ENCODE data around the gene CYB5R4. TPM values are rescaled to one million over a fixed set of nuclear protein-coding genes. Genes with fewer than 3 reads are reported as not detected.

CYB5R4 gene
- total RNA-seq, 1 experiment from 2014 or later: 38.1 TPM

- Histone ChIP-seq H3K9me3 (replicated peaks) (no peaks in the 10 kb centered on the region; the same call in 1 of the 2 replicates), H3K4me3 (no peak overlapping the region), H3K4me1 (replicated peaks) (no peaks in the 10 kb centered on the region), H3K36me3 (no peaks in the 10 kb centered on the region), H3K27me3 (replicated peaks) (0 out of 2 replicates have a peak, but pooled peaks cover 5% of the 10 kb centered on the region), H3K27ac (no peak overlapping the region)
- no peak for DNase-seq (ENCODE audit: low read depth in 1 of 2, low spot score in 2 of 2)
Measured at GRCh38 chr6:84001119-84001518, 141.6 kb downstream of the CYB5R4 start.

GRCh38 chr6:84002226-84002625 lies 142.7 kb downstream of the CYB5R4 start:
- no peaks in the 10 kb centered on the region for H3K36me3 ChIP-seq
- H3K27me3 ChIP-seq (replicated peaks): 0 out of 2 replicates have a peak, but pooled peaks cover 5% of the 10 kb centered on the region
- no peaks in the 10 kb centered on the region; the same call in 1 of the 2 replicates for H3K9me3 ChIP-seq (replicated peaks)
- H3K4me1 ChIP-seq (replicated peaks): no peaks in the 10 kb centered on the region
- H3K4me3 ChIP-seq: no peak overlapping the region
- no peak for DNase-seq (ENCODE audit: low read depth in 1 of 2, low spot score in 2 of 2)
- H3K27ac ChIP-seq: no peak overlapping the region

GRCh38 chr6:84003131-84003530 lies 143.6 kb downstream of the CYB5R4 start:
- 0 out of 2 replicates have a peak, but pooled peaks cover 5% of the 10 kb centered on the region for H3K27me3 ChIP-seq (replicated peaks)
- DNase-seq (ENCODE audit: low read depth in 1 of 2, low spot score in 2 of 2): no peak
- no peaks in the 10 kb centered on the region for H3K36me3 ChIP-seq
- no peak overlapping the region for H3K4me3 ChIP-seq
- H3K9me3 ChIP-seq (replicated peaks): no peaks in the 10 kb centered on the region
- H3K4me1 ChIP-seq (replicated peaks): no peaks in the 10 kb centered on the region
- no peak overlapping the region for H3K27ac ChIP-seq

- Histone ChIP-seq H3K4me3 (no peak overlapping the region), H3K27ac (no peak overlapping the region), H3K36me3 (no peaks in the 10 kb centered on the region), H3K9me3 (replicated peaks) (no peaks in the 10 kb centered on the region), H3K4me1 (replicated peaks) (no peaks in the 10 kb centered on the region), H3K27me3 (replicated peaks) (0 out of 2 replicates have a peak, but pooled peaks cover 5% of the 10 kb centered on the region)
- no peak for DNase-seq (ENCODE audit: low read depth in 1 of 2, low spot score in 2 of 2)
Measured at GRCh38 chr6:84003654-84004053, 144.2 kb downstream of the CYB5R4 start.

- no peak overlapping the region for H3K4me3 ChIP-seq
- no peaks in the 10 kb centered on the region for H3K4me1 ChIP-seq (replicated peaks)
- no peak for DNase-seq (ENCODE audit: low read depth in 1 of 2, low spot score in 2 of 2)
- no peaks in the 10 kb centered on the region for H3K9me3 ChIP-seq (replicated peaks)
- H3K27ac ChIP-seq: no peak overlapping the region
- 0 out of 2 replicates have a peak, but pooled peaks cover 5% of the 10 kb centered on the region for H3K27me3 ChIP-seq (replicated peaks)
- no peaks in the 10 kb centered on the region for H3K36me3 ChIP-seq
Measured at GRCh38 chr6:84007871-84008270, 148.4 kb downstream of the CYB5R4 start.

- H3K4me3 ChIP-seq: no peak overlapping the region
- no peaks in the 10 kb centered on the region for H3K27me3 ChIP-seq (replicated peaks)
- DNase-seq (ENCODE audit: low read depth in 1 of 2, low spot score in 2 of 2): no peak
- no peaks in the 10 kb centered on the region for H3K9me3 ChIP-seq (replicated peaks)
- H3K36me3 ChIP-seq: no peaks in the 10 kb centered on the region
- no peaks in the 10 kb centered on the region for H3K4me1 ChIP-seq (replicated peaks)
- H3K27ac ChIP-seq: no peak overlapping the region
Measured at GRCh38 chr6:84013354-84013753, 153.9 kb downstream of the CYB5R4 start.

- H3K9me3 ChIP-seq (replicated peaks): no peaks in the 10 kb centered on the region
- no peak overlapping the region for H3K27ac ChIP-seq
- H3K4me3 ChIP-seq: no peak overlapping the region
- H3K4me1 ChIP-seq (replicated peaks): no peaks in the 10 kb centered on the region
- H3K27me3 ChIP-seq (replicated peaks): no peaks in the 10 kb centered on the region
- no peaks in the 10 kb centered on the region for H3K36me3 ChIP-seq
- DNase-seq (ENCODE audit: low read depth in 1 of 2, low spot score in 2 of 2): no peak
Measured at GRCh38 chr6:84013931-84014330, 154.4 kb downstream of the CYB5R4 start.

- DNase-seq (ENCODE audit: low read depth in 1 of 2, low spot score in 2 of 2): no peak
- no peaks in the 10 kb centered on the region for H3K9me3 ChIP-seq (replicated peaks)
- H3K27ac ChIP-seq: no peak overlapping the region
- H3K36me3 ChIP-seq: no peaks in the 10 kb centered on the region
- no peaks in the 10 kb centered on the region for H3K4me1 ChIP-seq (replicated peaks)
- H3K4me3 ChIP-seq: no peak overlapping the region
- no peaks in the 10 kb centered on the region for H3K27me3 ChIP-seq (replicated peaks)
Measured at GRCh38 chr6:84016029-84016428, 156.5 kb downstream of the CYB5R4 start.

Other genes starting within 250 kb of the CYB5R4 start
- gene SNAP91, start 150.6 kb upstream of the CYB5R4 start, total RNA-seq (2014; rRNA removed; shearing (Covaris generic)): not detected in 2 replicates
- not detected in 2 replicates for gene RIPPLY2, start 6.3 kb upstream of the CYB5R4 start, total RNA-seq (2014; rRNA removed; shearing (Covaris generic))
- not detected in 2 replicates for gene MRAP2, start 174.1 kb downstream of the CYB5R4 start, total RNA-seq (2014; rRNA removed; shearing (Covaris generic))